ENCODE results near the gene RYK.

DNA sequence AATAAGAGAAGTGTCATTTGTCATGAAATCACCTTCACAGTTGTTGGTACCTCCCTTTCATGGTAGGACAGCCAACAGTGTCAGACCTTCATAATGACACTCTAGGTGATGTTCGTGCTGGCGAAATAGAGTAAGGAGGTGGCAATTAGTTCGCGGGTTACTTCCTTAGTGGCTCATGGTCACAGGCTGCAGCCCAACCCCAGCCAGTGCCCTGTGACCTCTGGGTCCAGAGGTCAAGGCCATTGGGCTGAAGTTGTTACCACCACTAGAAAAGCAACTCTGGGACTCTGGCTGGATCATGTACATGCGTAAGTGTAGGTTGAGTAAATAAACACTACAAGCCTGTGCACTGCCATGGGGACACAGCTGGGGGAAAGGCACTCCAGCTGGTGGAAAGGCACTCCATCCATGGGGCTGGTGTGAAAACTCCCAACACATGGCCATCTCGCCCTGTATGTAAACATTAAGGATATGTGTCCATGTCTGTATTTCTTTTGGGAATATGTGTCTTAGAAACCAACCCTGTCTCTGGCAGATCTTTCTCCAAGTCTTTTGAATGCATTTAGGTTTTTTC is 106.7 kb downstream of the RYK start:
- TF ChIP-seq, protein P1, sequence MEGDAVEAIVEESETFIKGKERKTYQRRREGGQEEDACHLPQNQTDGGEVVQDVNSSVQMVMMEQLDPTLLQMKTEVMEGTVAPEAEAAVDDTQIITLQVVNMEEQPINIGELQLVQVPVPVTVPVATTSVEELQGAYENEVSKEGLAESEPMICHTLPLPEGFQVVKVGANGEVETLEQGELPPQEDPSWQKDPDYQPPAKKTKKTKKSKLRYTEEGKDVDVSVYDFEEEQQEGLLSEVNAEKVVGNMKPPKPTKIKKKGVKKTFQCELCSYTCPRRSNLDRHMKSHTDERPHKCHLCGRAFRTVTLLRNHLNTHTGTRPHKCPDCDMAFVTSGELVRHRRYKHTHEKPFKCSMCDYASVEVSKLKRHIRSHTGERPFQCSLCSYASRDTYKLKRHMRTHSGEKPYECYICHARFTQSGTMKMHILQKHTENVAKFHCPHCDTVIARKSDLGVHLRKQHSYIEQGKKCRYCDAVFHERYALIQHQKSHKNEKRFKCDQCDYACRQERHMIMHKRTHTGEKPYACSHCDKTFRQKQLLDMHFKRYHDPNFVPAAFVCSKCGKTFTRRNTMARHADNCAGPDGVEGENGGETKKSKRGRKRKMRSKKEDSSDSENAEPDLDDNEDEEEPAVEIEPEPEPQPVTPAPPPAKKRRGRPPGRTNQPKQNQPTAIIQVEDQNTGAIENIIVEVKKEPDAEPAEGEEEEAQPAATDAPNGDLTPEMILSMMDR (IDR thresholded peaks at IDR 0.05; ENCODE audit: low read depth, low read length), result no peak
- TF ChIP-seq, protein P2, sequence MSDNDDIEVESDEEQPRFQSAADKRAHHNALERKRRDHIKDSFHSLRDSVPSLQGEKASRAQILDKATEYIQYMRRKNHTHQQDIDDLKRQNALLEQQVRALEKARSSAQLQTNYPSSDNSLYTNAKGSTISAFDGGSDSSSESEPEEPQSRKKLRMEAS (IDR thresholded peaks at IDR 0.05; ENCODE audit: low read depth, low read length), result no peak

Data from NB4 (cell line).